Measurements from ENCODE around the gene ZFHX3. TPM values are rescaled to one million over a fixed set of nuclear protein-coding genes. Genes with fewer than 3 reads are reported as not detected.

Gene ZFHX3
- total and polyA plus RNA-seq, 2 donors (not counting 3 experiments of a cell fraction or from before 2014, with no cell fraction given) = 3.7 to 18.8 TPM

- dilution Hi-C loops (cut with MboI; ENCODE audit: extremely low pct_ligation_motif_present, low sequenced_read_pairs) = no loop called here
- no peaks in the 10 kb centered on the region for H3K9me3 ChIP-seq (replicated peaks; ENCODE audit: control insufficient read depth, insufficient read depth, low read length)
- H3K27me3 ChIP-seq (ENCODE audit: control insufficient read depth in 2 of 2, insufficient read depth in 2 of 2, low read length in 2 of 2) = no peaks in the 10 kb centered on the region
- DNase-seq (ENCODE audit: low read depth, low spot score) = no peak
- H3K36me3 ChIP-seq (ENCODE audit: control insufficient read depth in 2 of 2, extremely low read depth in 1 of 2, insufficient read depth in 2 of 2, low read length in 2 of 2) = no peaks in the 10 kb centered on the region
- H3K4me3 ChIP-seq (replicated peaks in 1 of 3; ENCODE audit: insufficient read depth in 1 of 3, low read depth in 1 of 3, low read length in 3 of 3) = no peak overlapping the region
- no peak for TF ChIP-seq JUN (IDR thresholded peaks at IDR 0.05; ENCODE audit: borderline replicate concordance, insufficient read depth, insufficient read length, low read depth)
- no peak for TF ChIP-seq MYC (IDR thresholded peaks at IDR 0.05; ENCODE audit: low read depth, low read length)
- TF ChIP-seq, protein P1, sequence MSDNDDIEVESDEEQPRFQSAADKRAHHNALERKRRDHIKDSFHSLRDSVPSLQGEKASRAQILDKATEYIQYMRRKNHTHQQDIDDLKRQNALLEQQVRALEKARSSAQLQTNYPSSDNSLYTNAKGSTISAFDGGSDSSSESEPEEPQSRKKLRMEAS (IDR thresholded peaks at IDR 0.05; ENCODE audit: insufficient read depth, insufficient read length) = no peak
- no peak for TF ChIP-seq GATA2 (IDR thresholded peaks at IDR 0.05; ENCODE audit: insufficient read depth, insufficient read length, low read depth, low read length)
- TF ChIP-seq, protein P2, sequence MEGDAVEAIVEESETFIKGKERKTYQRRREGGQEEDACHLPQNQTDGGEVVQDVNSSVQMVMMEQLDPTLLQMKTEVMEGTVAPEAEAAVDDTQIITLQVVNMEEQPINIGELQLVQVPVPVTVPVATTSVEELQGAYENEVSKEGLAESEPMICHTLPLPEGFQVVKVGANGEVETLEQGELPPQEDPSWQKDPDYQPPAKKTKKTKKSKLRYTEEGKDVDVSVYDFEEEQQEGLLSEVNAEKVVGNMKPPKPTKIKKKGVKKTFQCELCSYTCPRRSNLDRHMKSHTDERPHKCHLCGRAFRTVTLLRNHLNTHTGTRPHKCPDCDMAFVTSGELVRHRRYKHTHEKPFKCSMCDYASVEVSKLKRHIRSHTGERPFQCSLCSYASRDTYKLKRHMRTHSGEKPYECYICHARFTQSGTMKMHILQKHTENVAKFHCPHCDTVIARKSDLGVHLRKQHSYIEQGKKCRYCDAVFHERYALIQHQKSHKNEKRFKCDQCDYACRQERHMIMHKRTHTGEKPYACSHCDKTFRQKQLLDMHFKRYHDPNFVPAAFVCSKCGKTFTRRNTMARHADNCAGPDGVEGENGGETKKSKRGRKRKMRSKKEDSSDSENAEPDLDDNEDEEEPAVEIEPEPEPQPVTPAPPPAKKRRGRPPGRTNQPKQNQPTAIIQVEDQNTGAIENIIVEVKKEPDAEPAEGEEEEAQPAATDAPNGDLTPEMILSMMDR (IDR thresholded peaks at IDR 0.05; ENCODE audit: extremely low read depth in 1 of 2, insufficient read depth in 1 of 2, low read depth in 1 of 2, low read length in 2 of 2) = no peak
- TF ChIP-seq POLR2A (IDR thresholded peaks at IDR 0.05; ENCODE audit: low read depth, low read length) = no peak
- TF ChIP-seq FOS (IDR thresholded peaks at IDR 0.05; ENCODE audit: borderline replicate concordance, insufficient read depth, low read length) = no peak
- TF ChIP-seq EZH2 (IDR thresholded peaks at IDR 0.05; ENCODE audit: borderline replicate concordance, low read depth, low read length, severe bottlenecking) = no peak
- no peak for TF ChIP-seq POLR2AphosphoS5 (IDR thresholded peaks at IDR 0.05; ENCODE audit: insufficient read depth, low read depth, low read length)
- no TSS peak for BruUV-seq (replicated peaks)
- no peak overlapping the region for H3K9ac ChIP-seq (replicated peaks; ENCODE audit: extremely low read depth, insufficient read depth, low read length)
- H3K9me1 ChIP-seq (replicated peaks; ENCODE audit: control insufficient read depth, extremely low read depth, insufficient read depth, low read length) = no peaks in the 10 kb centered on the region
- no peak overlapping the region for H2AFZ ChIP-seq (ENCODE audit: low read depth, low read length)
- POLR2A ChIA-PET = no interaction called here
- no peaks in the 10 kb centered on the region for H4K20me1 ChIP-seq (replicated peaks; ENCODE audit: control insufficient read depth, extremely low read depth, insufficient read depth, low read length)
- intact Hi-C loops (cut with micrococcal nuclease) = no loop called here
- H3K79me2 ChIP-seq (ENCODE audit: control insufficient read depth, insufficient read depth, low read length) = peaks cover 11% of the 10 kb centered on the region
- no peaks in the 10 kb centered on the region for H3K4me1 ChIP-seq (ENCODE audit: control insufficient read depth, extremely low read depth, insufficient read depth, low read length)
- CTCF ChIA-PET = interaction anchor here (1.0 to 3.9 kb wide), 3 partner anchors 8 to 52 kb away, joined by 3 to 25 read pairs (median 4); no protein-coding TSS in a partner anchor
- H3K27ac ChIP-seq (ENCODE audit: insufficient read depth, low read depth, low read length) = no peak overlapping the region
- FAIRE-seq = no peak
- no peak overlapping the region for H3K4me2 ChIP-seq (ENCODE audit: insufficient read depth, low read length)
Observed at GRCh38 chr16:73002866-73003265, 45.1 kb downstream of the ZFHX3 start.

Data from endothelial cell of umbilical vein (primary cell).